Measurements from ENCODE around the gene RPTOR.
"Not testable (repeated sequence)": the region's sequence is repeated elsewhere in the genome, so short reads cannot be mapped to it uniquely, and the experiment has no call there.

Gene RPTOR

DNA sequence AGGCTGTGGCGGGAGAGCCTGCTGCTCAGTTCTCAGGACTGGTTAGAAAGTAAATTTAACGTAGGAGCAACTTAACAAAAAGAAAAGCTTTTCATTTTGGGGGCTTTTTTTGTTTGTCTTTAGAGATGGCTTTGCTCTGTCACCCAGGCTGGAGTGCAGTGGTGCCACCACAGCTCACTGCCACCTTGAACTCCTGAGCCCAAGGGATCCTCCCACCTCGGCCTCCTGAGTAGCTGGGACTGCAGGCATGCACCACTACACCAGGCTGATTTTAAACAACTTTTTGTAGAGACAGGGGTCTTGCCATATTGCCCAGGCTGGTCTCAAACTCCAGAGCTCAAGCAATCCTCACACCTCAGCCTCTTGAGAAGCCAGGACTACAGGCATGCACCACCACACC lies 205.0 kb downstream of the RPTOR start:
- DNase-seq = no peak

DNA sequence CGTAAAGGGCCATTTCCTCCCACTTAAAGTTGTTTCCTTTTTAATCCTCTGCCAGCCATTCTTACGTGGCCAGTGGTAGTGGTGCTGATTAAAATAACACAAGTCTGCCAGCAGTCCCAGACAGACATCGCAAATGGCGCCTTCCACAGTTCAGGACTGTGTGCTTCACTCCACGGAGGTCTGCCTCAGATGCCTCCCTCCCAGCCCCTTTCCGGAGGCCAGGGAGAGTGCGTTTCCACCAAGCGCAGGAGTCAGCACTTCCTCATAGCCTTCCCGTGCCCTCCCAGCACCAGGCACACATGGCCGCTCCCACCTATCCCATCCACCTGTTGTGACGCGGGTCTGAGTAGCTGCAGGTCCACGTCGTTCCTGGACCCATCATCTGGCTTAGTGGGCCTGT lies 205.6 kb downstream of the RPTOR start:
- DNase-seq = no peak

DNA sequence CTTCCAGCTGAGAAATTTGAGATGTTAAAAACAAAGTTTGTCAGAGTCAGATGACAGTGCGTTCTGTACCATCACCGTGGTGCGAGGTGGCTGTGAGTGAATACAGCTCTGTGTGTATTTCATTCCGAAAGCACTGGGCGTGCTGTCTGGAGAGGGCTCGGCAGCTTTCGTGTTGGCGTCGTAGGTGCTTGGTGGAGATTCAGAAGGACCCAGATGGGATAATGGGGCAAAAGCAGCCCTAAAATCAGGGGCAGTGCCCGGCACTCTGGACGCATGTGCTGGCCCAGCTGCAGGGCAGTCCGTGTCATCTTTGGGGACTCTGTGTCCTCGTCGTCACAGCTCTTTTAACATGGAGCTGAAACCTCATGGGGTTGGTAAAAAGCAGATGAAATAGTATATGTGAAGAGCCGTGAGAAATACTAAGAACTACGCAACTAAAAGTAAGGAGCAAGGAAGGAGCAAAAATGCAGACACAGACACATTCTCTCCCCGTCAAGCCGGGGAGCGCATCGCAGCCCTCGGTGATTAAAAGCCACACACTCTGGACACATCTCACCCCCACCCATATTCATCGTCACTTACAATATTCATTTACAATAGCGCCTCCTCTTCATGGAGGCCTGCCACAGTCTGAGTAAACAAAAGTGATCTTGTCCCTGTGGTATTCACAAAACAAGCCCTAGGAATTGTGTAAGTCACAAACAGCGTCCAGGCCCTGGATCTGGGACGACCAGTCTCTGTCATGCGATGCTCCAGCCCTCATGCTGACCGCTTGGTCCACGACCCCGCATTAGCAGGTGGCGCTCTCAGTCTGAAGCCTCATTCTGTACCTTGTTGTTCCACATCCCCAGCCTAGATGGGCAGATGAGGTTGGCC lies 206.7 kb downstream of the RPTOR start:
- peak; percentile 83 for DNase-seq

DNA sequence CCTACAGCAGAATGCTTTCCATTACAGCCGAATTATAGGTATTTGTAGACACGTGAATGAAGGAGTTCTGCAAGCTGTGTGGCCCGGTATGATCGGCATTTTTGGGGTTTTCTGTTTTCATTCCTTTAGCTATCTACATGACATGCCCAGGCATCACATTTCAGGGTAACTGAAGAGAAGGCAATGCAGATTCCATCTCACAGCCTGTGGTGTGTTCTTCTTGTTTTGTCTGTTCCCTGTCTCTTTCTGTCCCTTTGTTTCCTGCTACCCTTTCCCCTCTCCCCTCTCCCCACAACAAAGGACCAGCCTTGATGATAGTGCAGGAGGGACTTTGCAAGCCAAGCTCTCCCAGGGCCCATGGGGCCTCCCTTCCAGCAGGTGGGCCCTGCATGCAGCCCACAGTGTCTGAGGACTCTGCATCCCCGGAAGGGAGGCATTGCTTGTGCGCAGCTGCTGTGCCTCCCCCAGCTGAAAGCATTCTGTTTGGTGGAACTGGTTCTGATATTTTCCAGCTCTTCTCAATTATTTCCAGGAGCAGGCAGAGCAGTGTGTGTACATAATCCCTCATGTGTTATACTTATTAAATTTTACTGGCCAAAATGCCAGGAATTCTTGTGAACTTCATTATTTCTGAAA lies 207.4 kb downstream of the RPTOR start:
- DNase-seq = peak; percentile 80

DNA sequence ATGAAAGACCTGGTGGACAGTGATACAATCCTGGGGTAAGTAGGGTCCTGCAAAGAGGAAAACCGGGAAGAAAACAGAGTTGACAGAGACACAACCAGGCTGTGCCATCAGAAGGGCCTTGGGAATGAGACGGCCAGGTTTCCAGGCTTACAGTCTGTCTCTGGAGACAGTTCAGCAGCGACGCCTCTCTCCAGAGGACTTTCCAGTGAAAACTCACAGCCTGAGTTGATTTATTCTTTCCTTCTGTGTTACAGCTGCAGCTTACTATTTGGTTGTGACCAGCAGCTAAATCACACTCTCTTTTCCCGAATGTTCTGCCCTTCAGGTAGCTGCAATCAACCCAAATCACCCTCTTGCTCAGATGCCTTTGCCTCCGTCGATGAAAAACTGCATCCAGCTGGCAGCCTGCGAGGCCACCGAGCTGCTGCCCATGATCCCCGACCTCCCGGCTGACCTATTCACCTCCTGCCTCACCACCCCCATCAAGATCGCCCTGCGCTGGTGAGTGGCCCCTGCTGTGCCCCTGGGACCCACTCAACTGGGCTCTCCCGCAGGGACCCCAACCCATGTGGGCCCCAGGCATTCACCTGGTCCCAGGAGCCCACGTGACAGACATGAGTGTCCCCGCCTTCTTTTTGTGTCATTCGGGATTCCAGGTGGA lies 209.2 kb downstream of the RPTOR start:
- DNase-seq = no peak

DNA sequence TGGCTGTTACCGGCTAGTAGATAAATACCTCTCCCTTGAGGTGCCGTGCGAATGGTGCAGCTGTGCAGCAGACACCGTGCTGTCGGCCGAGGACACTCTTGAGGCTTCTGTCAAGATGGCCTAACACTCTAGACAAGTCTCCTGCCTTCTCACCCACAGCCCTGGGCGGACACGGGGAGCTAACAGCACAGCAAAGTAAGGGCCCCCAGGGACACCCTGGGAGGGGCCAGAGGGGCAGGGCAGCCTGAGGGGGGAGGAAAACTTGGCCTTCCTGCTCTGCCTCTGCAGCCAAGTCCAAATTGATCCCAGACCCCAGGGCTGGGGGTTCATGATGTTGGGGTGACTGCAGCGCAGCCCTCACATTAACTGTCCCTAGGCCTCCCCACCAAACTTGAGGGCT lies 210.2 kb downstream of the RPTOR start:
- DNase-seq = no peak

DNA sequence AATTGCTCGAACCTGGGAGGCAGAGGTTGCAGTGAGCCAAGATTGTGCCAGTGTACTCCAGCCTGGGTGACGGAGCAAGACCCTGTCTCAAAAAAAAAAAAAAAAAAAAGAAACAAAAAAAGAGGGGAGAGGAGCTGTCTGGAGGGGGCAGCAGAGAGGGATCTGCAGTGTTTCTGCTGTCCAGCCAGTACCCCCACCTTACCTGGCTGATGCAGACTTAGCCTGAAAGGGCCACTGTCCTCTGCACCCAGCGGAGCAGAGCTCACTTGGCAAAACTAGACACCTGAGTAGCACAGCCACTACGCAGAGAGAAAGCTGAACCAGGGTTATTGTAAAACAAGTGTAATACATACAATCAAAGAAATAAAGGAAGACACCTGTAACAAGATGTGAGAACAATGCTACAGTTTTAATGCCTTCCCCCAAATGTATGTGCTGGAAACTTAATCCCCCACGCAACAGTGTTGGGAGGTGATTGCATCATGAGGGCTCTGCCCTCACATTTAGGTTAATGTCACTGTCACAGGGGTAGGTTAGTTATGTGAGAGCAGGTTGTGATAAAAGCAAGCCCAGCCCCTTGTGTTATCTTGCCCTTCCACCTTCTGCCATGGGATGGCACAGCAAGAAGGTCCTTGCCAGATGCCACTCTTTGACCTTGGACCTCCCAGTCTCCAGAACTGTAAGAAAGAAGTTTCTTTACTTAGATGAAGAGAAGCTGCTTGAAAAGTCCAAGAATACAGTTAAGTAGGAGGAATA lies 211.2 kb downstream of the RPTOR start:
- DNase-seq = no peak

DNA sequence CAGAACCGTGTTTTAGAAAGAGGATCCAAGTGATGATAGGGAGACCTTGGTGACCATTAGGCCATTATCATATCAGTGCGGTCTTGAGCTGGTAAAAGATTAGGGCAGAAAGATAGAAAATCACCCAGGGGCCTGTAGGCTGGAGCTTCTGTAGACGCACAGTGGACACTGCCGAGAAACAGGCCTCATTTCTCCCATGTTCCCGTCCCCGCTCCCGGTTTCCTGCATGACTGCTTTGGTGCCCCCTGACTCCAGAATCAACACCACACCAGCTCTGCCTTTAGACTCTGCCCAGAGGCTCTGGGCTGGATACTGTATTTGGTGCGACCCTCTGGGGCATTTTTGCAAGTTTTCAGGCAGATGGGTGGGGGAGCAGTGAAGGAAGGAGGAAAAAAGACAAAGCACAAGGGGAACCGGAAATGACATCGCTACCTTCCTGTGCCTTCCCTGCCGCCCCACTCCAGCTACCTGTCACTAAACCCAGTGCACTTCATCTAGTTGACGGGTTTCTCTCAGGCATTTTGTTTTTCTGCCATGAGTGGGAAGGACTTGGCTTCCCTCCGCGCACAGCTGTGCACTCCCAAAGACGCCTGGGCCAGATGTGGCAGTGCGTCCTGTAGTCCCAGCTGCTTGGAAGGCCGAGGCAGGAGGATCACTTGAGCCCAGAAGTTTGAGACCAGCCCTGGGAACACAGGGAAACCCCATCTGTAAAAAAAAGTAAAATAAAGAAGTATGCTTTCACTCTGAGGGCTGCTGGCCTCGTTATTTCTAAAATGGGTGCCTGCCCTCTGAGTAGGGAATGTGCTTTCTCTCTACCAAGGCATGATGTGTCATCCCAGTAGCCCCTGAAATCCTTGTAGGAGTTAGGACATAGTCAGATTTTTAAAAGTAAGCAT lies 214.1 kb downstream of the RPTOR start:
- no peak for DNase-seq

DNA sequence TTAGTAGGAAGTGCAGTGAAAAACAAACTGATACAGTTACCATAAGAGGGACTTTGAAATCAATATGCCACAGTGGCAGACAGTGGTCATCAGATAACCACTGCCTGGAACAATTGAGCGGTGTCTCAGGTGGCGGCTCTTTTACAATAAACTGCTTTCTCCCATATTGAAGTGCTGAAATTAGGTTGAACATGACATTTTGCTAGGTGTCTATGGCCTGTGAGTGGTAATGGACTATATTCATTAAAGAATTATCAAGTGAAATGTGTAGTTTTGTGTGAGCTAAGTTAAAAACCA lies 214.7 kb downstream of the RPTOR start:
- no peak for DNase-seq

DNA sequence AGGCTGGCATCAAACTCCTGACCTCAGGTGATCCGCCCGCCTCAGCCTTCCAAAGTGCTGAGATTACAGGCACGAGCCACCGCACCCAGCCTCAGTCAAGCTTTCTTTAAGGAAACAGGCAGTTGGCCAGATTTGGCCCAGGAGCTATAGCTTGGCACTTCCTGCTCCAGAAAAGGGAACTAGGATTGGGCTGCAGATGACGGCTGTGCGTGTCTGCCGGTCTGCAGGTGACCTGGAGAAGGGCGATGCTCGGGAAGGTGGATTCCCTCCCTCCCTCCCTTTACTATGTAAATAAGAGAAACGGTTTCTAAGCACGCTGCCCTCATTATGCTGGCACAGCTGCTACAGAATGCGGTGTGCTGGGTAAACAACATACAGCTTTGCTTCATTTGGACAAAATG lies 215.9 kb downstream of the RPTOR start:
- DNase-seq = no peak

DNA sequence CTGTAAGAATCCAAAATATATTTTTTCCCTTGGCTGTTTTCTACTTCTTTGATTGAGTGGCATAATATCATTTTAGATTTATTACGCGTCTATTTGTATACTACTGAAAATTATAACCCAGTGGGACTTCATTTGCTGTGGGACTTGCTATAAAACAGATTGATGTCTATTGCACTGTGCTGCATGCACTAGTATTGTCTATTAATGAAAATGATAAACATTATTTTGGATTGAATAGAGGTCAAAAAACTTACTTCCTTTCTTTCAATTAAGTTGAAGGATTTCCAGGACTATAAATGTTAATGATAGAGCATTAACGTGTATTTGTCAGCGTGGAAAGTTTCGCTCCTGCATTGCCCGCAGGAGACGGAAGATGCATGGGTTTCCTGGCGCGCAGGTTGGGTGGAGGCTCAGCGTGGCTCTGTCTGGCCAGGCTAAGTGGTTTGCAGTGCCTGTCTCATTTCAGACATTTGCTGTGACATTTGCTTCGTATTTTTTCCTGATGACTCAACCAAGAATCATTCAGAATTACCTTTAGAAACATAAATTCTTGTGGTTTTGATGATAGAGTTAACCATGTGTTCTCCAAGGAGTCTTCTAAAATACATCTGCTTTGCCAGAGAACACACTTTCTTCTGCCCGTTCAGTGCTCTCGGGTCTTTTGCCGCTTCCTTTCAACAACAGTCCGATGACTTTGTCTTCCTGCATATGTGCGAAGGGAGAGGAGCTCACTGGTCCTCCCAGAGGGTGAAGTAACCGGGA lies 216.7 kb downstream of the RPTOR start:
- peak; percentile 72 for DNase-seq

DNA sequence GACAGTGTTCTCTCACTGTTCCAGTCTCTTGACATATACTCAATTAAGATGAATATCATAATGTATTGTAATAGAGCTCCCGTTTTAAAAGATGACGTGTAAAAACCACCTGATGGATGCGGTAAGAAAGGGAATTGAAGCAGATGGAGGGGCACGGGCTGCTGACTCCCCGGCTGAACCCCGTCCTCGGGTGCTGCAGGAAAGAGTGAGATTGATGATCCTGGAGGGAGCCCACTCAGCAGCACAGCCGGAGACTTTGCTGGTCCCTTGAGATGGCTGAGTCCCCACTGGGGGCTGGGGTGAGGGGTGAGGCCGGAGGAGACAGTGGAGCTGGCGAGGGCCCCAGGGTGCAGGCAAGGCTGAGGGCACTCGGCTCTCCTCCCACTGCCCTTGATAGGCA lies 217.4 kb downstream of the RPTOR start:
- no peak for DNase-seq

DNA sequence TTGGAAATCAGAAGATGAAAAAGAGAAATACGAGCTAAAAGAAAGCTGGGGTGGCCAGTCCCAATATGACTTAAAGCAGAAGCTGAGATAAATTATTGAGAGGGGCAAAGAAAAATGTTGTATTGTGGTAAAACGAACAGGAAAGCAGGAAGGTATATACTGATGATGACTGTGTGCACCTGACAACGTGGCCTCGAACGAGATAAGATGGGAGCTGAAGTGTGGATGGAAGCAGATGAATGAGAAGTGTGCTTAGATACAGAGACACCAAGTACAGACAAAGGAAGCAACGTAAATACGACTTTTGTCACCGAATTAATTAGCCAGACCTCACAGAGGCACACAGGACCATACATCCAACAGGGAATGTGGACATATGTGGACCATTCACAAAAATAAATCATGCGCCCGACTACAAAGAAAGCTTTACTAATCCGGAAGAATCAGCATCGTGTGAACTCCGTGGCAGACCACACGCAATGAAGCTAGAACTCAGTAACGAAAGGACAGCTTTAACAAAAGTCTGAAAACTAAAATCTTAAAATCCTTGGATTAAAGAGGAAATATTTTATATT lies 218.7 kb downstream of the RPTOR start:
- DNase-seq = no peak

DNA sequence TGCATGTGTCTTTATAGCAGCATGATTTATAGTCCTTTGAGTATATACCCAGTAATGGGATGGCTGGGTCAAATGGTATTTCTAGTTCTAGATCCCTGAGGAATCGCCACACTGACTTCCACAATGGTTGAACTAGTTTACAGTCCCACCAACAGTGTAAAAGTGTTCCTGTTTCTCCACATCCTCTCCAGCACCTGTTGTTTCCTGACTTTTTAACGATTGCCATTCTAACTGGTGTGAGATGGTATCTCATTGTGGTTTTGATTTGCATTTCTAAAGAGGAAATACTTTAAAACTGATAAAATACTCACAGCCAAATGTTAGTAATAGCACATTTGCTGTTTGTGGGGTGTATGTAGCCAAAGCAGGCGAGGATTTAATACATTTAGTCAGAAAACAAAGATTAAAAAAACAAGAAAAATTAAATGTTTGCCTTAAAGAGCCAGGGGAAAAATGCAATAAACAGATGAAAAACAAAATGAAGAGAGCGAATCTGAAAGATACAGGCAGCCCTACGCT lies 220.0 kb downstream of the RPTOR start:
- DNase-seq = not testable (repeated sequence)

DNA sequence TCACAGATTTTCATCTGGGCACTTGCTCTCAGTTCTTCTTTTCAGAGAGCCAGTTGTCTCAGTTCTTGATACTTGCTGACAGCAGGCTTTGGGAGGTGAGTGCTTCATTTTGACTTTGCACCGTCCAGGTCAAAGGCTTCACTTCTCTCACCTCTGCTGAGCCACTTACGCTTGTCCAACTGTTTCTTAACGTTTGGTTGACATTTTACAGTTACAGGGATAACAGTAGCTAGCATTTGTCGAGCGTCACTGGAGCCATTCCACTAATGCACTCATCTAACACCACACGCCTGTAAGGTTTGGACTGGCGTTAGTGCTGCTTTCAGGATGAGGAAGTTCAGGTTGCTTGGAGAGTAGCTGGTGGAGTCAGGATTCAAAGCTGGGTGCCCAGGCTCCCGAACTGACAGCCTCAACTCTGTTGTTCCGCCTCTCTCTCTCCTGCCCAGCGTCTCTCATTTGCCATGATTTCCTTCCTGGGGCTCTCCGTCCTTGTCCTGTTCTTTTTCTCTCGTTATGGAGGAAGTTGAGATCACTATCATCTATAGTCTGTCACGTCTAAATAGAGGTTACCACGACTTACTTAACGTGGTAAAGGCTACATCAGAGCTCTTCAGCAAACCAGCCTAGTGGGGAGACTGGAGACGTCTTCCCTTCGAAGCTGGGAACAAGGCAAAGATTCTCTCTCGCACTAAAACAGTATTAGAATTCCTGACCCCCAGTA lies 220.8 kb downstream of the RPTOR start:
- no peak for DNase-seq

DNA sequence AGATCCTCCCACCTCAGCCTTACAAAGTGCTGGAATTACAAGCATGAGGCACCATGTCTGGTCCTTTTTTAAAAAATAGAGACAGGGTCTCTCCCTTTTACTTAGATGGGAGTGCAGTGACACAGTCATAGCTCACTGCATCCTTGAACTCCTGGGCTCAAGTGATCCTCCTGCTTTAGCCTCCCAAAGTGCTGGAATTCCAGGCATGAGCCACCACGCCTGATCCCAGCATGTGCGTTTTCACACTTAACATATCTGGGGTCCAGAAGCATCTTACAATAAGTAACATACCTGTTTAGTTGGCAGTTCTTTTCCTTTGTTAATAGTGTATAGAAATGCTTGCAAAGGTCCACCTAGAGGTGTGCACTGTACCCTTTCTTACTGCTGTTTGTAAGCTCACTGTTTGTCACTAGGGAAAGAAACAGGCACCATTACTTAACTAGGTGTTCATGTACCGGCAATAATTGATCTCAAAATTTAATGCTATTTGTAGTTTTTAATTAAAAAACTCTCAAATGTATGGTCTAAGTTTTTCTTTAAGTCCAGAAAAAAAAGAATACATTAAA lies 221.7 kb downstream of the RPTOR start:
- DNase-seq = no peak

DNA sequence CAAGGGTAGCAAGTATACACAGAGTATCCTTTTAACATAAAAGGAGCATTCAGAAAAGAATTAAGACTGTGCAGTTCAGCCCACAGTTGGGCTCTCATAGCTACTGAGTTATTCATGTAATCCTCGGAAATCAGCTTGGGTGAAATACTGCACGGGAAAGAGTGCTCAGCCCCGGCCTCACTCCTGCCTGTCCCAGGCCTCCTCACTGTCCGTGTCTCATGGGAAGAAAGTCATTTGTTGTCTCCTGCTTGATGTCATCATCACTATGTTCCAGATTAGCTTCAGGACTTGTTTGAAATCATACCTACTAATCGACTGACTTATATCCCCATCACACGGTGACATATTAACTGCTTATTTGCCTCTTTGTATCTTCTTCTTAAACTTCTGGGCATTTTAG lies 223.8 kb downstream of the RPTOR start:
- DNase-seq = no peak

DNA sequence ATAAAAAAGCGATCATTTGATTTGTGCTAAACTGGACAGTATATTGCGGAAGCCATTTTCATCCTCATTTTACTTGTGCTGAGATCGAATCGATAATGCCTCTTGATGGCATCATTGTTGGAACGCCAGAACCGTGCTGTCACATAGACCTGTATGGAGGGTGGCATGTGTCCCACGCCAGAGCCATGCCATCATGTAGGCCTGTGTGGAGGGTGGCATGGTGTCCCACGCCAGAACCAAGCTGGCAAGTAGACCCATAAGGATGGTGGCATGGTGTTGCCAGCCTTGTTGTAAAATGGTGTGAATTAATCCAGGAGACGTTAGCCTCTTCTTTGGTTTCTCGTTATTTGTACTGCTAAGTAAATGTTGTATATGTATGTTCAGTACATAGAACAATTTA lies 224.3 kb downstream of the RPTOR start:
- DNase-seq = no peak

DNA sequence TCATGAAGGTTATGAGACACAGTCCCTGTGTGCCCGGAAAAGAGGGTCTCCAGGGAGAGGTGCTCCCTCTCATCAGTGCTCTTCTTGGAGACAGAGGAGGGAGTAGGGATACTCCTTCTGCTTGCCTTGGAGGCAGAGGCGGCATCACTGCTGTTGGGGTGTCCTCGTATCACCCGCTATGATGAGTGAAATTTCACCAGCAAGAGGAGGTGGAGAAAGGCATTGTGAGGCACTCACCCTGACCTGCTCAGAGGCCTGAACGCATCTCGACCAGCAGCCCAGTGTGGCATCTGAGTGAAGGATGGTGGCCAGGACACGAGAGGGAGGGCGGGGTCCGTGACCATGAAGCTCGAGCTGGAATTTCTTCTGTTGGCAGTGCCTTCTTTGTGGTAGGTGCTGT lies 224.9 kb downstream of the RPTOR start:
- DNase-seq = no peak

Data from fibroblast of skin of scalp (primary cell).